Transverse colon (tissue), 4 donors: ENCODE measurements around the gene ZMAT5. TPM values are rescaled to one million over a fixed set of nuclear protein-coding genes. Genes with fewer than 3 reads are reported as not detected.
A peak's percentile ranks its signal among the peaks of the same experiment; 100 is the strongest.

ENCODE experiments used
- DNase-seq: peaks from one replicate; pipeline ENCODE4 v3.0.0-alpha.2; 2019
- H3K27ac ChIP-seq, 4 donors: fragments of 200-600 bp; sonication (generic); 2 replicates each; pipeline ENCODE4 v1.5.1; 2016 to 2018; ENCODE audit warnings: inconsistent platforms in 4 of 4
- H3K27me3 ChIP-seq: fragments of 200-600 bp; sonication (generic); 2 replicates; pipeline ENCODE4 v1.5.1; 2017; ENCODE audit warnings: inconsistent platforms
- H3K36me3 ChIP-seq, 4 donors: fragments of 200-600 bp; sonication (generic); 2 replicates each; pipeline ENCODE4 v1.5.1; 2017 to 2019; ENCODE audit warnings: inconsistent platforms in 4 of 4
- H3K4me1 ChIP-seq, 4 donors: fragments of 200-600 bp; sonication (generic); 2 replicates each; pipeline ENCODE4 v1.5.1; 2017 to 2020; ENCODE audit warnings: inconsistent platforms in 4 of 4
- H3K4me3 ChIP-seq, 4 donors: fragments of 200-600 bp; sonication (generic); 1 replicate in 1 of 4; 2 replicates in 3 of 4; pipeline versions ENCODE4 v1.5.1 to v1.6.1; 2017 to 2019; ENCODE audit warnings: inconsistent platforms in 4 of 4
- H3K9me3 ChIP-seq, 2 donors: fragments of 200-600 bp; sonication (generic); 2 replicates each; pipeline ENCODE4 v1.5.1; 2017 to 2019; ENCODE audit warnings: inconsistent platforms in 2 of 2
- CTCF ChIP-seq, 5 experiments: fragments of 200-600 bp in 3 of 5; fragments of 450-650 bp in 2 of 5; sonication (generic) in 3 of 5; IDR thresholded peaks; 1 replicate in 2 of 5; 2 replicates in 3 of 5; pipeline ENCODE4 v1.5.1; 2016 to 2017; ENCODE audit warnings: antibody characterized with exemption in 5 of 5, inconsistent platforms in 3 of 5, mild to moderate bottlenecking in 2 of 5, moderate library complexity in 1 of 5
- EP300 ChIP-seq: sonication (generic); formaldehyde crosslinking; IDR thresholded peaks from one replicate; pipeline ENCODE4 v1.6.1; 2017; ENCODE audit warnings: antibody characterized with exemption, low read depth
- POLR2A ChIP-seq: fragments of 450-650 bp; IDR thresholded peaks from one replicate; pipeline ENCODE4 v1.6.1; 2016; ENCODE audit warnings: antibody characterized with exemption, mild to moderate bottlenecking, moderate library complexity
- POLR2AphosphoS5 ChIP-seq, 3 donors: sonication (generic); formaldehyde crosslinking; IDR thresholded peaks; one replicate each; pipeline ENCODE4 v1.6.1; 2016; ENCODE audit warnings: antibody characterized with exemption in 3 of 3
- WGBS, 2 donors: methylation state at CpG; one replicate each; pipeline ENCODE4 v1.1.5; 2018; ENCODE audit warnings: low coverage in 1 of 2; 5-methylcytosine and 5-hydroxymethylcytosine counted together
- in situ Hi-C, 4 donors: fragments of 200-750 bp; cut with MboI; loops; one replicate each; pipeline versions ENCODE4 v1.15.0 to v1.15.1; 2017; ENCODE audit warnings: low sequenced_read_pairs in 3 of 4, low pct_ligation_motif_present in 1 of 4, low pct_unique_long_range_greater_than_20kb in 1 of 4
- intact Hi-C: fragments of 100-400 bp; cut with DNase I; formaldehyde crosslinking; loops from one replicate; pipeline ENCODE4 v1.15.1; 2023; ENCODE audit warnings: low total_unique reads
- total RNA-seq, 4 donors: library from RNA; depleted of rRNA; stranded (reverse); fragments of >200 nt; gene quantifications; one replicate each; pipeline ENCODE4 v1.1.0, GENCODE V29; 2016

ZMAT5 gene
- total RNA-seq, 4 donors from 2014 or later, result 13.8 to 20.2 (median 19.1) TPM; not detected in 1

- in situ Hi-C loops, result loop anchor here in 1 of 4 donors (25.0 kb wide), 1 partner anchor 202 kb away; no protein-coding TSS in a partner anchor
- peak overlapping the region; percentile 48 to 76 (median 58) for H3K27ac ChIP-seq
- TF ChIP-seq POLR2A, result no peak
- TF ChIP-seq CTCF (IDR thresholded peaks at IDR 0.05), result no peak
- TF ChIP-seq POLR2AphosphoS5 (IDR thresholded peaks at IDR 0.05), result no peak
- no peak for TF ChIP-seq EP300
- no peaks in the 10 kb centered on the region for H3K27me3 ChIP-seq
- WGBS, 2 donors, result 58 to 73% methylated on average over 2 of the region's 2 CpGs
- no peak for DNase-seq
- intact Hi-C loops, result no loop called here
- no peak overlapping the region for H3K4me3 ChIP-seq
- peaks cover 0 to 61% (median 20%) of the 10 kb centered on the region in 4 donors for H3K36me3 ChIP-seq
- H3K4me1 ChIP-seq, result peaks cover 0 to 24% (median 13%) of the 10 kb centered on the region in 4 donors
- H3K9me3 ChIP-seq, result no peaks in the 10 kb centered on the region
Observed at GRCh38 chr22:29810216-29810615, 43.4 kb upstream of the ZMAT5 start.

GRCh38 chr22:29806196-29806595, 39.4 kb upstream of the ZMAT5 start:
- no peak for DNase-seq
- no peaks in the 10 kb centered on the region for H3K27me3 ChIP-seq
- TF ChIP-seq EP300, result no peak
- no peak for TF ChIP-seq POLR2AphosphoS5 (IDR thresholded peaks at IDR 0.05)
- no peak for TF ChIP-seq POLR2A
- no peak for TF ChIP-seq CTCF (IDR thresholded peaks at IDR 0.05)
- H3K9me3 ChIP-seq, result no peaks in the 10 kb centered on the region
- 92% methylated on average over 6 of the region's 6 CpGs; no CpG with 5 or more reads in 1 of the 2 donors for WGBS, 2 donors
- intact Hi-C loops (no loop called here), in situ Hi-C loops (loop anchor here in 1 of 4 donors (25.0 kb wide), 1 partner anchor 206 kb away; no protein-coding TSS in a partner anchor)
- peaks cover 0 to 56% (median 30%) of the 10 kb centered on the region in 4 donors for H3K36me3 ChIP-seq
- H3K4me3 ChIP-seq, result no peak overlapping the region
- peaks cover 0 to 10% (median 8%) of the 10 kb centered on the region in 4 donors for H3K4me1 ChIP-seq
- H3K27ac ChIP-seq, result no peak overlapping the region

GRCh38 chr22:29804985-29805384, 38.2 kb upstream of the ZMAT5 start:
- peaks cover 0 to 3% (median 0%) of the 10 kb centered on the region in 4 donors for H3K4me1 ChIP-seq
- no peak for DNase-seq
- H3K27me3 ChIP-seq, result no peaks in the 10 kb centered on the region
- no peak for TF ChIP-seq CTCF (IDR thresholded peaks at IDR 0.05)
- no peak for TF ChIP-seq POLR2A
- TF ChIP-seq POLR2AphosphoS5 (IDR thresholded peaks at IDR 0.05), result no peak
- no peak for TF ChIP-seq EP300
- 95% methylated on average over 2 of the region's 2 CpGs; no CpG with 5 or more reads in 1 of the 2 donors for WGBS, 2 donors
- H3K36me3 ChIP-seq, result peaks cover 0 to 65% (median 33%) of the 10 kb centered on the region in 4 donors
- H3K27ac ChIP-seq, result no peak overlapping the region
- H3K4me3 ChIP-seq, result no peak overlapping the region
- in situ Hi-C loops (loop anchor here in 1 of 4 donors (25.0 kb wide), 1 partner anchor 207 kb away; no protein-coding TSS in a partner anchor), intact Hi-C loops (no loop called here)
- H3K9me3 ChIP-seq, result no peaks in the 10 kb centered on the region

GRCh38 chr22:29803190-29803589, 36.4 kb upstream of the ZMAT5 start:
- in situ Hi-C loops, result loop anchor here in 1 of 4 donors (25.0 kb wide), 1 partner anchor 209 kb away; no protein-coding TSS in a partner anchor
- WGBS, 2 donors, result 97 to 100% methylated on average over 2 of the region's 2 CpGs
- Histone ChIP-seq H3K36me3 (peaks cover 0 to 65% (median 34%) of the 10 kb centered on the region in 4 donors), H3K9me3 (no peaks in the 10 kb centered on the region), H3K4me3 (no peak overlapping the region), H3K27me3 (no peaks in the 10 kb centered on the region), H3K4me1 (peaks cover 0 to 12% (median 8%) of the 10 kb centered on the region in 4 donors), H3K27ac (no peak overlapping the region)
- TF ChIP-seq POLR2AphosphoS5 (IDR thresholded peaks at IDR 0.05) (no peak), EP300 (no peak), CTCF (IDR thresholded peaks at IDR 0.05) (no peak), POLR2A (no peak)
- no peak for DNase-seq
- intact Hi-C loops, result no loop called here
